SK-N-SH treated with all-trans-retinoic acid at 6 μM for 48 hours (cell line): ENCODE results near the gene GBE1.

Experiments used
- ATAC-seq: fragments of 200-7000 bp; cut with Tn5 transposase; 3 replicates; pipeline ENCODE4 v1.9.1; 2020; ENCODE audit warnings: mild to moderate bottlenecking, moderate library complexity
- ARNTL ChIP-seq: fragments of 450-650 bp; formaldehyde crosslinking; IDR thresholded peaks from 2 replicates; pipeline ENCODE4 v1.5.0; 2020; ENCODE audit warnings: low read depth, mild to moderate bottlenecking, moderate library complexity, borderline replicate concordance
- BACH2 ChIP-seq: fragments of 250-450 bp; sonication (Bioruptor Pico); IDR thresholded peaks from 2 replicates; pipeline ENCODE4 v1.9.0; 2021; ENCODE audit warnings: mild to moderate bottlenecking, borderline replicate concordance
- CREB5 ChIP-seq: fragments of 250-450 bp; sonication (Bioruptor Pico); IDR thresholded peaks from 2 replicates; pipeline ENCODE4 v1.5.1; 2020; ENCODE audit warnings: low read depth, mild to moderate bottlenecking, moderate library complexity
- CSDC2 ChIP-seq: fragments of 250-450 bp; sonication (Bioruptor Pico); IDR thresholded peaks from 2 replicates; pipeline ENCODE4 v1.5.0; 2020; ENCODE audit warnings: mild to moderate bottlenecking, moderate library complexity
- CSRNP3 ChIP-seq: fragments of 250-450 bp; sonication (Bioruptor Pico); IDR thresholded peaks from 2 replicates; pipeline ENCODE4 v1.5.1; 2021; ENCODE audit warnings: mild to moderate bottlenecking, moderate library complexity
- ESRRG ChIP-seq: fragments of 250-450 bp; sonication (Bioruptor Pico); IDR thresholded peaks from 2 replicates; pipeline ENCODE4 v1.6.1; 2021; ENCODE audit warnings: mild to moderate bottlenecking
- GLIS3 ChIP-seq: fragments of 250-450 bp; sonication (Bioruptor Pico); IDR thresholded peaks from 2 replicates; pipeline ENCODE4 v1.5.0; 2020; ENCODE audit warnings: mild to moderate bottlenecking, moderate library complexity
- ISL1 ChIP-seq: fragments of 250-450 bp; sonication (Bioruptor Pico); IDR thresholded peaks from 2 replicates; pipeline ENCODE4 v2.1.2; 2022; ENCODE audit warnings: mild to moderate bottlenecking, moderate library complexity
- OSR1 ChIP-seq: fragments of 250-450 bp; sonication (Bioruptor Pico); IDR thresholded peaks from 2 replicates; pipeline ENCODE4 v1.8.0; 2022; ENCODE audit warnings: moderate library complexity, mild to moderate bottlenecking, inconsistent platforms
- PATZ1 ChIP-seq: fragments of 250-450 bp; sonication (Bioruptor Pico); IDR thresholded peaks from 2 replicates; pipeline ENCODE4 v1.8.0; 2020; ENCODE audit warnings: mild to moderate bottlenecking, moderate library complexity, borderline replicate concordance
- RARB ChIP-seq: fragments of 250-450 bp; sonication (Bioruptor Pico); IDR thresholded peaks from 2 replicates; pipeline ENCODE4 v1.8.0; 2021; ENCODE audit warnings: mild to moderate bottlenecking, moderate library complexity
- SNAI2 ChIP-seq: fragments of 250-450 bp; sonication (Bioruptor Pico); IDR thresholded peaks from 2 replicates; pipeline ENCODE4 v1.5.0; 2020; ENCODE audit warnings: mild to moderate bottlenecking, moderate library complexity
- TCF4 ChIP-seq: fragments of 250-450 bp; sonication (Bioruptor Pico); IDR thresholded peaks from 2 replicates; pipeline ENCODE4 v1.8.0; 2021; ENCODE audit warnings: mild to moderate bottlenecking, moderate library complexity, borderline replicate concordance
- TOX ChIP-seq: fragments of 250-450 bp; sonication (Bioruptor Pico); IDR thresholded peaks from 2 replicates; pipeline ENCODE4 v1.8.0; 2021; ENCODE audit warnings: mild to moderate bottlenecking, moderate library complexity, borderline replicate concordance
- TSHZ2 ChIP-seq: fragments of 250-450 bp; sonication (Bioruptor Pico); IDR thresholded peaks from 2 replicates; pipeline ENCODE4 v1.5.0; 2020; ENCODE audit warnings: mild to moderate bottlenecking, moderate library complexity
- ZC3H10 ChIP-seq: fragments of 250-450 bp; sonication (Bioruptor Pico); IDR thresholded peaks from 2 replicates; pipeline ENCODE4 v1.5.1; 2021; ENCODE audit warnings: mild to moderate bottlenecking, moderate library complexity
- ZFP3 ChIP-seq: fragments of 250-450 bp; sonication (Bioruptor Pico); IDR thresholded peaks from 2 replicates; pipeline ENCODE4 v1.5.0; 2020; ENCODE audit warnings: mild to moderate bottlenecking, moderate library complexity
- ZFP30 ChIP-seq: fragments of 450-650 bp; formaldehyde crosslinking; IDR thresholded peaks from 2 replicates; pipeline ENCODE4 v1.5.0; 2022; ENCODE audit warnings: mild to moderate bottlenecking, moderate library complexity
- ZNF565 ChIP-seq: fragments of 450-650 bp; formaldehyde crosslinking; conservative IDR thresholded peaks from 2 replicates; pipeline ENCODE4 v1.5.0; 2020; ENCODE audit warnings: low read depth, mild to moderate bottlenecking, moderate library complexity
- ZNF70 ChIP-seq: fragments of 450-650 bp; formaldehyde crosslinking; IDR thresholded peaks from 2 replicates; pipeline ENCODE4 v1.5.0; 2020; ENCODE audit warnings: mild to moderate bottlenecking, moderate library complexity
- ZNF8 ChIP-seq: fragments of 450-650 bp; formaldehyde crosslinking; IDR thresholded peaks from 2 replicates; pipeline ENCODE4 v1.5.0; 2020; ENCODE audit warnings: mild to moderate bottlenecking, moderate library complexity
- TF ChIP-seq, protein P1 (sequence below): fragments of 250-450 bp; sonication (Bioruptor Pico); IDR thresholded peaks from 2 replicates; pipeline ENCODE4 v1.8.0; 2021; ENCODE audit warnings: low read depth, mild to moderate bottlenecking, moderate library complexity, borderline replicate concordance

The GBE1 gene

DNA sequence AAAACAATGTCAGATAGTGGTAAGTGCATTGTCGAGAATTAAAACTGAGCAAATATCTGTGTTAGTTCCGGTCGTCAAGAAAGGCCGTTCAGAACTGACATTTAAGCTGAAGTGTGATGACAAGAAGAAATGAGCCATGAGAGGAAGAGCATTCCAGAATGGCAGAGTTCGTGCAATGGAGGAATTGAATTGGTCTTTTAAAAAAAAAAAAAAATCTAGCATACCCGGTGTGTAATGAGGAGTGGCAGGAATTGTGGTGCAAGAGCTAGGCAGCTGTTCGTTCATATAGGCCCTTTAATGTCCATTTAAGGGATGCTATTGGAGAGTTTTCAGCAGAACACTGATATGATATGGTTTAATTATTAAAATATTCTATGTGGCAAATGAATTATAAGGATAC is 2.6 kb upstream of the GBE1 start:
- ATAC-seq: no peak
- TF ChIP-seq ZC3H10 (CRISPR knock-in tag): no peak
- no peak for TF ChIP-seq OSR1 (CRISPR knock-in tag)
- no peak for TF ChIP-seq PATZ1 (CRISPR knock-in tag)

- TF ChIP-seq BACH2 (CRISPR knock-in tag): no peak
- TF ChIP-seq ZNF8 (CRISPR knock-in tag): no peak
- TF ChIP-seq CSRNP3: no peak
- TF ChIP-seq CSDC2 (CRISPR knock-in tag): no peak
- TF ChIP-seq SNAI2 (CRISPR knock-in tag): no peak
- no peak for TF ChIP-seq ZNF565
- no peak for TF ChIP-seq ISL1 (CRISPR knock-in tag)
- TF ChIP-seq, protein P1, sequence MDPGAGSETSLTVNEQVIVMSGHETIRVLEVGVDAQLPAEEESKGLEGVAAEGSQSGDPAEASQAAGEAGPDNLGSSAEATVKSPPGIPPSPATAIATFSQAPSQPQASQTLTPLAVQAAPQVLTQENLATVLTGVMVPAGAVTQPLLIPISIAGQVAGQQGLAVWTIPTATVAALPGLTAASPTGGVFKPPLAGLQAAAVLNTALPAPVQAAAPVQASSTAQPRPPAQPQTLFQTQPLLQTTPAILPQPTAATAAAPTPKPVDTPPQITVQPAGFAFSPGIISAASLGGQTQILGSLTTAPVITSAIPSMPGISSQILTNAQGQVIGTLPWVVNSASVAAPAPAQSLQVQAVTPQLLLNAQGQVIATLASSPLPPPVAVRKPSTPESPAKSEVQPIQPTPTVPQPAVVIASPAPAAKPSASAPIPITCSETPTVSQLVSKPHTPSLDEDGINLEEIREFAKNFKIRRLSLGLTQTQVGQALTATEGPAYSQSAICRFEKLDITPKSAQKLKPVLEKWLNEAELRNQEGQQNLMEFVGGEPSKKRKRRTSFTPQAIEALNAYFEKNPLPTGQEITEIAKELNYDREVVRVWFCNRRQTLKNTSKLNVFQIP (CRISPR knock-in tag): no peak
- no peak for TF ChIP-seq ARNTL (CRISPR knock-in tag)
- no peak for TF ChIP-seq ZNF70 (CRISPR knock-in tag)
- TF ChIP-seq PATZ1 (CRISPR knock-in tag): no peak
- TF ChIP-seq CREB5 (CRISPR knock-in tag): no peak
- TF ChIP-seq TSHZ2 (CRISPR knock-in tag): no peak
- TF ChIP-seq TCF4 (CRISPR knock-in tag): no peak
- no peak for ATAC-seq
These were observed 1.6 kb upstream of the GBE1 start for GRCh38 chr3:81763001-81763400.

- ATAC-seq: no peak
- TF ChIP-seq TOX (CRISPR knock-in tag) (no peak), PATZ1 (CRISPR knock-in tag) (no peak), ZNF565 (no peak), OSR1 (CRISPR knock-in tag) (no peak), ARNTL (CRISPR knock-in tag) (no peak), ESRRG (CRISPR knock-in tag) (no peak), GLIS3 (CRISPR knock-in tag) (no peak), SNAI2 (CRISPR knock-in tag) (no peak), ZFP30 (no peak), CSDC2 (CRISPR knock-in tag) (no peak), ZFP3 (CRISPR knock-in tag) (no peak), ZNF8 (CRISPR knock-in tag) (no peak), RARB (no peak)
- TF ChIP-seq, protein P1 (CRISPR knock-in tag): no peak
These were observed 597 bp upstream of the GBE1 start for GRCh38 chr3:81761904-81762580.
